ENCODE results near the gene TPRA1. TPM values are rescaled to one million over a fixed set of nuclear protein-coding genes. Genes with fewer than 3 reads are reported as not detected.

Gene TPRA1
- total and polyA plus RNA-seq, 2 experiments from 2014 or later, result 16.7 to 30.4 TPM

DNA sequence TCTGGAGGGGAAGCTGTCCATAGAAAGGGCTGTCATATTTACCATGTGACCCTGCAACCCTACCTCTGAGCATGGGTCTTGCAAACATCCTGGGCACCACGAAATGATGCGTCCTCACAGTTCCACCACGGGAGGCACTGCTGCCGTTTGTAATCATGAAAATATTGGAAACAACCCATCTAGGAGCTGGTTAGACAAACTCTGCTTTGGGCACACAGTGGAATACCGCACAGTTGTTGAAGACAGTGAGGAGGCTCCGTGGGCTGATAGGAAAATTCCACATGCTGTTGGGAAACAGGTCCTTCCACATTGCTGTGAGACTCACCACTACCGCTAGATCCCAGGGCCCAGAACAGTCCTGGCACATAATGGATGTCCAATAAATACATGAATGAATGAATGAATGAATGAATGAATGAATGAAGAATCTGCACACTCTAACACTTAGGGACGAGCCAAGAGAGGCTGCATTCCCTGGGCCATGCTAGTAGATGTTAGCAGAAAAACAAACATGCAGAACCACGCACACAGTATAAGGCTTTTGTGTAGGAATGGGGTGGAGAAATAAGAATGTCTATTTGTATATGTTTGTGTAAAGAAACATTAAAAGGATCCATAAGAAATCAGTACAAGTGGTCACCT is 40.6 kb downstream of the TPRA1 start:
- DNase-seq (ENCODE audit: low spot score) (no peak), ATAC-seq (no peak)
- Histone ChIP-seq H3K4me1 (ENCODE audit: insufficient read depth) (peaks cover 3% of the 10 kb centered on the region; the same call in 1 of the 2 replicates), H3K4me2 (no peak overlapping the region), H3K27me3 (ENCODE audit: insufficient read depth) (peaks cover 9% of the 10 kb centered on the region; the same call in 1 of the 2 replicates), H3K9me2 (ENCODE audit: insufficient read depth) (no peaks in the 10 kb centered on the region), H3F3A (replicated peaks; ENCODE audit: low read depth) (no peaks in the 10 kb centered on the region), H3K79me2 (replicated peaks; ENCODE audit: insufficient read depth) (no peaks in the 10 kb centered on the region), H2AFZ (no peak overlapping the region), H3K36me3 (ENCODE audit: insufficient read depth) (no peaks in the 10 kb centered on the region), H3K4me3 (no peak overlapping the region), H4K20me1 (replicated peaks; ENCODE audit: insufficient read depth) (no peaks in the 10 kb centered on the region), H3K27ac (ENCODE audit: low read depth) (no peak overlapping the region)
- H3K27ac Mint-ChIP-seq, result no peak overlapping the region
- H3K4me1 Mint-ChIP-seq, result peaks cover 21% of the 10 kb centered on the region
- TF ChIP-seq CREB1 (CRISPR knock-in tag; IDR thresholded peaks at IDR 0.05; ENCODE audit: low read depth), result no peak
- TF ChIP-seq EZH2 (IDR thresholded peaks at IDR 0.05; ENCODE audit: low read depth, unreplicated experiment), result no peak
- no peak for TF ChIP-seq ZNF462 (CRISPR knock-in tag; IDR thresholded peaks at IDR 0.05)
- no peak for TF ChIP-seq EZH2phosphoT487 (IDR thresholded peaks at IDR 0.05; ENCODE audit: unreplicated experiment)
- TF ChIP-seq CTCF (conservative IDR thresholded peaks at IDR 0.05; ENCODE audit: low read depth in 2 of 2), result no peak
- TF ChIP-seq ZNF114 (CRISPR knock-in tag; IDR thresholded peaks at IDR 0.05), result no peak
- TF ChIP-seq POLR2AphosphoS5 (IDR thresholded peaks at IDR 0.05; ENCODE audit: low read depth), result no peak
- no peak for TF ChIP-seq ETS1 (IDR thresholded peaks at IDR 0.05)
- TF ChIP-seq JUNB (IDR thresholded peaks at IDR 0.05; ENCODE audit: unreplicated experiment), result no peak
- no peak for TF ChIP-seq STAT1 (IDR thresholded peaks at IDR 0.05; ENCODE audit: unreplicated experiment)
- no peak for TF ChIP-seq REST (IDR thresholded peaks at IDR 0.05; ENCODE audit: unreplicated experiment)
- no peak for TF ChIP-seq ZNF331 (CRISPR knock-in tag; IDR thresholded peaks at IDR 0.05; ENCODE audit: low read depth)
- TF ChIP-seq NANOG (IDR thresholded peaks at IDR 0.05; ENCODE audit: borderline replicate concordance), result no peak
- no peaks in the 10 kb centered on the region for H3K9me3 Mint-ChIP-seq
- no peaks in the 10 kb centered on the region; the same call in 2 of the 3 replicates for H3K36me3 Mint-ChIP-seq (ENCODE audit: low read depth)
- no peak overlapping the region for H3K4me3 Mint-ChIP-seq
- peaks cover 11% of the 10 kb centered on the region for H3K27me3 Mint-ChIP-seq (ENCODE audit: insufficient read depth, low read depth, poor library complexity)
